Natural killer cell treated with Interleukin-12 subunit alpha and Interleukin-12 subunit beta and Interleukin-15 and Interleukin-18, amount 100 ng/mL, for 72 hours (primary cell): ENCODE results near the gene FAM221B. TPM values are rescaled to one million over a fixed set of nuclear protein-coding genes. Genes with fewer than 3 reads are reported as not detected.
A peak's percentile ranks its signal among the peaks of the same experiment; 100 is the strongest.

Source experiments
- ATAC-seq, 2 donors: fragments of 150-1000 bp; cut with Tn5 transposase in 1 of 2; sonication (Bioruptor Pico), chemical (Tn5 transposase) in 1 of 2; 2 replicates each; pipeline ENCODE4 v1.10.0; 2021
- DNase-seq: peaks from one replicate; pipeline ENCODE4 v3.0.0; 2022; ENCODE audit warnings: low spot score
- H3K27ac Mint-ChIP-seq, 2 donors: 1 replicate in 1 of 2; 2 replicates in 1 of 2; pipeline ENCODE4 v1.8.0; 2022; ENCODE audit warnings: mixed read lengths in 2 of 2, mild to moderate bottlenecking in 1 of 2, moderate library complexity in 1 of 2
- H3K27me3 Mint-ChIP-seq, 2 donors: 1 replicate in 1 of 2; 2 replicates in 1 of 2; pipeline ENCODE4 v1.8.0; 2022; ENCODE audit warnings: mixed read lengths in 2 of 2
- H3K36me3 Mint-ChIP-seq: one replicate; pipeline ENCODE4 v1.8.0; 2022; ENCODE audit warnings: mixed read lengths
- H3K4me1 Mint-ChIP-seq, 2 donors: 1 replicate in 1 of 2; 2 replicates in 1 of 2; pipeline ENCODE4 v1.8.0; 2022; ENCODE audit warnings: low read depth in 2 of 2, mixed read lengths in 2 of 2, mild to moderate bottlenecking in 1 of 2
- H3K4me3 Mint-ChIP-seq: one replicate; pipeline ENCODE4 v1.8.0; 2022; ENCODE audit warnings: mixed read lengths
- H3K9me3 Mint-ChIP-seq: 2 replicates; pipeline ENCODE4 v1.8.0; 2022; ENCODE audit warnings: mixed read lengths
- total RNA-seq, 2 donors: library from RNA; stranded (reverse); gene quantifications; one replicate each; pipeline ENCODE4 v1.2.3, GENCODE V29; 2022

The FAM221B gene
- total RNA-seq, 2 donors from 2014 or later = not detected

GRCh38 chr9:35820076-35820475 is 8.5 kb downstream of the FAM221B start:
- no peak overlapping the region for H3K27ac Mint-ChIP-seq

GRCh38 chr9:35818341-35818740 is 10.2 kb downstream of the FAM221B start:
- DNase-seq = no peak
- H3K36me3 Mint-ChIP-seq = no peaks in the 10 kb centered on the region
- ATAC-seq = no peak
- H3K27me3 Mint-ChIP-seq = no peaks in the 10 kb centered on the region
- no peak overlapping the region for H3K4me3 Mint-ChIP-seq
- H3K4me1 Mint-ChIP-seq = peaks cover 13 to 14% of the 10 kb centered on the region in 2 donors
- H3K27ac Mint-ChIP-seq = no peak overlapping the region
- no peaks in the 10 kb centered on the region for H3K9me3 Mint-ChIP-seq

More at GRCh38 chr9:35820076-35820475, 8.5 kb downstream of the FAM221B start:
- H3K9me3 Mint-ChIP-seq = no peaks in the 10 kb centered on the region
- no peaks in the 10 kb centered on the region for H3K27me3 Mint-ChIP-seq
- H3K4me3 Mint-ChIP-seq = no peak overlapping the region
- DNase-seq (no peak), ATAC-seq (no peak)
- H3K4me1 Mint-ChIP-seq = peaks cover 4 to 6% of the 10 kb centered on the region in 2 donors
- no peaks in the 10 kb centered on the region for H3K36me3 Mint-ChIP-seq

DNA sequence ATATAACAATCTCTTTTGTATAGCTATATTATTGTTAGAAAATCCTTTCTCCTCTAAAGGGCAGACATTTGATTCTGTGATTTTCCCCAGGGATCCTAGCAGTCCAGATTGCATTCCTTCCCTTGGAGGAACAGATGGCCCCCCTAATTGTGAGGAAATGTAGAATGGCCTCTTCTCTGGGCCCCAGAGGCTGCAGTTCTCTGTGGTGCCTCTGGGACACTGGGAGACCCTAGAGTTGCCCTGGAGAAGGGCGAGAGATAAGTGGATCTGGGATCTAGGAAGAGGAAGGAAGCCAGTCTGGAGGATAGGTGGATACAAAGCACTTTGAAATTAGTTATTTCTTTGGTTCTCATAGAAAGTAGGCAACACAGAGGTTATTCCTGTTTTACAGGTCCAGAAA is 11.8 kb downstream of the FAM221B start:
- Mint-ChIP-seq H3K36me3 (no peaks in the 10 kb centered on the region), H3K27me3 (no peaks in the 10 kb centered on the region), H3K9me3 (no peaks in the 10 kb centered on the region), H3K4me1 (peaks cover 27% of the 10 kb centered on the region in 2 donors), H3K4me3 (peak overlapping the region; percentile 87), H3K27ac (peak overlapping the region in 1 of 2 donors; percentile 90)
- ATAC-seq (no peak), DNase-seq (no peak)

GRCh38 chr9:35814841-35815543 is 13.5 kb downstream of the FAM221B start, which contains the start of gene HINT2:
Gene HINT2 (minus strand): TSS chr9:35815042. CDS start chr9:35814979, 63 bp downstream.
- Mint-ChIP-seq H3K9me3 (no peaks in the 10 kb centered on the region), H3K4me3 (peak within 1 kb of the TSS; percentile 87), H3K27ac (peak within 1 kb of the TSS; percentile 68 to 90), H3K27me3 (no peaks in the 10 kb centered on the region), H3K4me1 (peaks cover 29 to 33% of the 10 kb centered on the region in 2 donors), H3K36me3 (no peaks in the 10 kb centered on the region)
- DNase-seq (peak; percentile 99), ATAC-seq (peak; percentile 92 to 93)

- H3K36me3 Mint-ChIP-seq = no peaks in the 10 kb centered on the region
- H3K9me3 Mint-ChIP-seq = no peaks in the 10 kb centered on the region
- ATAC-seq = peak; percentile 40 to 41
- peak overlapping the region; percentile 87 for H3K4me3 Mint-ChIP-seq
- peak; percentile 65 for DNase-seq
- peak overlapping the region; percentile 68 to 90 for H3K27ac Mint-ChIP-seq
- H3K27me3 Mint-ChIP-seq = no peaks in the 10 kb centered on the region
- H3K4me1 Mint-ChIP-seq = peaks cover 29 to 33% of the 10 kb centered on the region in 2 donors
Observed at GRCh38 chr9:35814106-35814840, 14.3 kb downstream of the FAM221B start.

DNA sequence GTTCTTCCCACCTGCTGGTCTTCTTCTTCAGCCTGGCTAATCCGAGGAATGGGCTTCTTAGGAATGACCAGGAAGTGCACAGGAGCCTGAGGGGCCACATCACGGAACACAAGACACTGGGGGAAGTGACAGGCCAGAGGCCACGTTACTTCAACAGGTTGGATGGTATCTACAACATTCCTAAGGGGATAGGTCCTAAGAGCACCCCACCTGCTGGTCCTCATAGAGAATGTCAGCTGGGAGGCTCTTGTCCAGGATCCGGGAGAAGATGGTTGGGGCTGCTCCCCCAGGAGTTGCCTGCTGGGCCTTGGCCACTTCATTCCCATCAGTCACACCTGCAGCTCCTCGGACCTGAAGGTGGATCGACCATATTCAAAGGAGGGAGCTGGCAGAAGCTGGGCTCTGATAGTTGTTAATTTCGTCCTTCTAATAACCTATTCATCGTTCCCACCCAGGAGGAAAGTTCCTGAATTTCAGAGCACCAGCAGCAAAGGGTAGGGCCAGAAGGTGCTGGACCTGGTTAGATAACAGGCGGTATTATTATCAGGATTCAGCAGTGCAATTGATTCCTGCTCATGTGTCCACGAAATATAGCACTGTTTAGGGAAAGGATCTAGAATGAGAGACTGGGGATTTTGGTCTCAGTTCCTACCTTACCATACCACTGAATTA is 15.0 kb downstream of the FAM221B start:
- no peak for ATAC-seq
- H3K36me3 Mint-ChIP-seq = no peaks in the 10 kb centered on the region
- H3K4me3 Mint-ChIP-seq = peak overlapping the region; percentile 87
- no peaks in the 10 kb centered on the region for H3K9me3 Mint-ChIP-seq
- H3K27me3 Mint-ChIP-seq = no peaks in the 10 kb centered on the region
- peaks cover 29 to 33% of the 10 kb centered on the region in 2 donors for H3K4me1 Mint-ChIP-seq
- peak overlapping the region; percentile 68 to 90 for H3K27ac Mint-ChIP-seq
- no peak for DNase-seq

DNA sequence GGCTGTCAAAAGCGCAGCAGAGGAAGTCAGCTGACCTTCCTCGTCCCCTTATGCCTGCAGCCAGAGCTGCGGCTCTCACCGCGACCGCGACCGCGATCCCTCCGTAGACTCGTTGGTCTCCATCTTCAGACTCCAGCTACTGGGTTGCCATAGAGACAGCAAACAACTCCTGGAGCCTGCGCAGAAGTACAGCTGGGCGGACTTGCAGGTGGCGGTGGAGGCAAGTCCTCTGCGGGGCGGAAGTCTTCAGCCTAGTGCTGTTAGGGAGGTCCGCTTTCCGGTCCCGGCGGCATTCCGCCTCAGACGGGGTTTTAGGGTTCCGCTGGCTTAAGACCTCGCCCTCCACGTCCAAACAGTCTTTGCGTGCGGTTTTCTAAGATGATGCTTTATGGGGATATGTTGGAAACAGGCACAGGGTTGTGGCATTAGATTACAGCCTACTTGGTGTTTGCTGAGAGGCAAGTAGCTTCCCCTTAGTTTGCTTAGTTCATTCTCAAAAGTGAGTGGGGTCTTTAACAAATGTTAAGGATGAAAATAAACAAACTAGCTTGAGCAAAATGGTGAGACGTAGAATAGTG is 16.4 kb downstream of the FAM221B start, which contains the start of gene SPAG8:
Gene SPAG8 (minus strand): TSS at position 238 of the 578 bp plus-strand sequence. CDS start 115 bp downstream, at position 123.
- Mint-ChIP-seq H3K4me1 (peaks cover 29 to 33% of the 10 kb centered on the region in 2 donors), H3K27me3 (no peaks in the 10 kb centered on the region), H3K9me3 (no peaks in the 10 kb centered on the region), H3K36me3 (no peaks in the 10 kb centered on the region), H3K27ac (peak within 1 kb of the TSS; percentile 68 to 97), H3K4me3 (peak within 1 kb of the TSS; percentile 90)
- ATAC-seq (peak; percentile 82 to 83), DNase-seq (peak; percentile 96)

GRCh38 chr9:35811381-35812024 is 17.0 kb downstream of the FAM221B start:
- H3K27ac Mint-ChIP-seq = peak overlapping the region; percentile 68 to 97
- no peak for DNase-seq
- H3K4me3 Mint-ChIP-seq = peak overlapping the region; percentile 90
- H3K27me3 Mint-ChIP-seq = no peaks in the 10 kb centered on the region
- H3K9me3 Mint-ChIP-seq = no peaks in the 10 kb centered on the region
- ATAC-seq = no peak
- no peaks in the 10 kb centered on the region for H3K36me3 Mint-ChIP-seq
- peaks cover 33 to 37% of the 10 kb centered on the region in 2 donors for H3K4me1 Mint-ChIP-seq

- H3K27me3 Mint-ChIP-seq = no peaks in the 10 kb centered on the region
- no peak overlapping the region for H3K27ac Mint-ChIP-seq
- no peak overlapping the region for H3K4me3 Mint-ChIP-seq
- H3K36me3 Mint-ChIP-seq = no peaks in the 10 kb centered on the region
- DNase-seq (no peak), ATAC-seq (no peak)
- peaks cover 29 to 31% of the 10 kb centered on the region in 2 donors for H3K4me1 Mint-ChIP-seq
- H3K9me3 Mint-ChIP-seq = no peaks in the 10 kb centered on the region
Observed at GRCh38 chr9:35810122-35810521, 18.4 kb downstream of the FAM221B start.

GRCh38 chr9:35808433-35808832 is 20.1 kb downstream of the FAM221B start:
- no peaks in the 10 kb centered on the region for H3K36me3 Mint-ChIP-seq
- H3K9me3 Mint-ChIP-seq = no peaks in the 10 kb centered on the region
- peaks cover 21 to 23% of the 10 kb centered on the region in 2 donors for H3K4me1 Mint-ChIP-seq
- H3K27me3 Mint-ChIP-seq = no peaks in the 10 kb centered on the region
- DNase-seq (no peak), ATAC-seq (no peak)
- H3K27ac Mint-ChIP-seq = no peak overlapping the region
- H3K4me3 Mint-ChIP-seq = no peak overlapping the region

DNA sequence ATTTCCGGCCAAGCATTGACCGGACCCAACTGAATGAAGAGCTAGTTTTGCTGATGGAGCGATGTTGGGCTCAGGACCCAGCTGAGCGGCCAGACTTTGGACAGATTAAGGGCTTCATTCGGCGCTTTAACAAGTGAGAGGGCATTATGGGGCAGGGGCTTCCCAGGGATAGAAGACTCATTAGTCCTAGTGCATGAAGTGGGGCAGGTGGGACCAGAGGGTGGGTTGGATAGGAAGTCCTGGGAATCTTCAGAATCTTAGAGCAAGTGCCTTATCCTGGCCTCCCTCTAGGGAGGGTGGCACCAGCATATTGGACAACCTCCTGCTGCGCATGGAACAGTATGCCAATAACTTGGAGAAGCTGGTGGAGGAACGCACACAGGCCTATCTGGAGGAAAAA is 22.4 kb downstream of the FAM221B start:
- H3K27me3 Mint-ChIP-seq = no peaks in the 10 kb centered on the region
- H3K27ac Mint-ChIP-seq = no peak overlapping the region
- no peak overlapping the region for H3K4me3 Mint-ChIP-seq
- ATAC-seq = peak in 1 of 2 donors; percentile 25
- DNase-seq = no peak
- H3K9me3 Mint-ChIP-seq = no peaks in the 10 kb centered on the region
- H3K36me3 Mint-ChIP-seq = no peaks in the 10 kb centered on the region
- H3K4me1 Mint-ChIP-seq = peaks cover 5 to 8% of the 10 kb centered on the region in 2 donors

DNA sequence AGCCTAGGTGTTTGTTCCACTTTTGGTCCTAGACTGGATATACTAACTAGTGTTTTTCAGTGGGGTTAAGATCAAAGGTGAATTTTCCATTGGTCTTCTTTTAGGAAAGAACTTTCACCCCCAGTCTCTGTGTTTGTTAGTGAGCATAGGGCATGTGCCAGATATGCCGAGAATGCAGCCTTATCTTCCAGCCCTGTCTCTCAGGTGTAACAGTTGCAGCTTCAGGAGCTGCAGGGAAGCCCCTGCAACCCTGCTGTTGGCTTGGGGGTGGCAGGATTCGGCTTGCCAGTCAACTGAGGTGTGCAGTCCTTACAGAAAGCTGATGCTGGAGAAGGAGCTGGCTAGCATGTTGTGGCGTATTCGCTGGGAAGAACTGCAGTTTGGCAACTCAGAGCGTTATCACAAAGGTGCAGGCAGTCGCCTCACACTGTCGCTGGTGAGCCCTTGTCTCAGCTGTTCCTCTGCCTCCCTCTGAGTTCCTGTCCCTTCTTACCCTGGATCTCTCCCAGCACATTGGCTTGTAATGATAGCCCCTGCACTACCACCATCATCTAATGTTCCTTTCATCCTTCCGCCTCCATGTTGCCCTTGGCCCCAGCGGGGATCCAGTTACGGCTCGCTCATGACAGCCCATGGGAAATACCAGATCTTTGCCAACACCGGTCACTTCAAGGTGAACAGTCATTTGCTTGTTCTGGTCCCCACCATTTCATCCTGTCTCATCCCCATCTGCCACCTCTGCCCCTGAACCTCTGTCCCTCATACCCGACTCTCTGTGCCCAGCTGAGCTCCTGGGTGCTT is 27.0 kb downstream of the FAM221B start:
- Mint-ChIP-seq H3K27me3 (no peaks in the 10 kb centered on the region), H3K4me1 (peaks cover 9 to 13% of the 10 kb centered on the region in 2 donors), H3K9me3 (no peaks in the 10 kb centered on the region), H3K36me3 (no peaks in the 10 kb centered on the region), H3K27ac (peak overlapping the region in 1 of 2 donors; percentile 14), H3K4me3 (no peak overlapping the region)
- ATAC-seq (no peak), DNase-seq (no peak)
